Activated gamma-delta T cell (primary cell): Measurements from ENCODE around the gene DLEC1.
"Not testable (repeated sequence)": the region's sequence is repeated elsewhere in the genome, so short reads cannot be mapped to it uniquely, and the experiment has no call there.

Experiments
- DNase-seq: peaks from one replicate; lab custom pipeline; 2025; lab: John Stamatoyannopoulos, UW

The DLEC1 gene

GRCh38 chr3:38120693-38121450 is 81.9 kb downstream of the DLEC1 start:
- no peak for DNase-seq

DNA sequence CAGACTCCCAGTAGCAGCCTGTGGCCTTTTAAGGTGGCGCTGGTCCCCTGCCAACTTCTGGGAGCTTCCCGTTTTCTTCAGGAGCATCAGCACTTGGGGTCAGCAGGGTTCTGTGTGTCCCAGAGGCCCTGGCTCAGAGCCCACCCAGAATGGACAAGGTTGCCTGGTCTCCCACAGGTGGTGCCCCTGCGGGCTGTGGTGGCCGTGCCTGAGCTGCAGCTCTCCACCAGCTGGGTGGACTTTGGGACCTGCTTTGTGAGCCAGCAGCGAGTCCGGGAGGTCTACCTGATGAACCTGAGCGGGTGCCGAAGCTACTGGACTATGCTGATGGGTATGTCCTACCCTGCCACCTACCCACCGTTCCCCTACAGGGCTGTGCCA is 82.4 kb downstream of the DLEC1 start:
- no peak for DNase-seq

DNA sequence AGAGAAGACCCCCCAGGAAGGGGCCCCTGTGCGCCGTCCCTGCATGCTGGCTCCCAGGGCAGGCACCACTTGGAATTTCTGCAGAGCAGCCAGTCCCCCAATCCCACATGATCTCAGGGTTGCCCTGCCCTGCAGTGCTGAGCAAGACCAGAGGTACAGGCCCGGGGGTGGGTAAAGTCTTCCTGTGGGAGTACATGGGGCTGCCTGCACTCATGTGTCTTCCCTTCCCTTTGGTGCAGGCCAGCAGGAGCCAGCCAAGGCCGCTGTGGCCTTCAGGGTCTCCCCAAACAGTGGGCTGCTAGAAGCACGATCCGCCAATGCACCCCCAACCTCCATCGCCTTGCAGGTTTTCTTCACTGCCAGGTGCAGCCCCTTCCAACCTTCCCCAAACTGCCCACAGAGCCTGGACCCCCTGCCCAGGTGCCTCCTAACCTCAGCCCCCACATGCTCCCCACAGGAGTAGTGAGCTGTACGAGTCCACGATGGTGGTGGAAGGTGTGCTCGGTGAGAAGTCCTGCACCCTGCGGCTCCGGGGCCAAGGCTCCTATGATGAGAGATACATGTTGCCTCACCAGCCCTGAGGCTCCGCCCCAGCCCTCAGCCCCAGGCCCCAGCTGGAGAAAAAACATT is 82.9 kb downstream of the DLEC1 start:
- no peak for DNase-seq

GRCh38 chr3:38122712-38123290 is 83.8 kb downstream of the DLEC1 start:
- no peak for DNase-seq

- no peak for DNase-seq
Measured at GRCh38 chr3:38124324-38125122, 85.5 kb downstream of the DLEC1 start.

DNA sequence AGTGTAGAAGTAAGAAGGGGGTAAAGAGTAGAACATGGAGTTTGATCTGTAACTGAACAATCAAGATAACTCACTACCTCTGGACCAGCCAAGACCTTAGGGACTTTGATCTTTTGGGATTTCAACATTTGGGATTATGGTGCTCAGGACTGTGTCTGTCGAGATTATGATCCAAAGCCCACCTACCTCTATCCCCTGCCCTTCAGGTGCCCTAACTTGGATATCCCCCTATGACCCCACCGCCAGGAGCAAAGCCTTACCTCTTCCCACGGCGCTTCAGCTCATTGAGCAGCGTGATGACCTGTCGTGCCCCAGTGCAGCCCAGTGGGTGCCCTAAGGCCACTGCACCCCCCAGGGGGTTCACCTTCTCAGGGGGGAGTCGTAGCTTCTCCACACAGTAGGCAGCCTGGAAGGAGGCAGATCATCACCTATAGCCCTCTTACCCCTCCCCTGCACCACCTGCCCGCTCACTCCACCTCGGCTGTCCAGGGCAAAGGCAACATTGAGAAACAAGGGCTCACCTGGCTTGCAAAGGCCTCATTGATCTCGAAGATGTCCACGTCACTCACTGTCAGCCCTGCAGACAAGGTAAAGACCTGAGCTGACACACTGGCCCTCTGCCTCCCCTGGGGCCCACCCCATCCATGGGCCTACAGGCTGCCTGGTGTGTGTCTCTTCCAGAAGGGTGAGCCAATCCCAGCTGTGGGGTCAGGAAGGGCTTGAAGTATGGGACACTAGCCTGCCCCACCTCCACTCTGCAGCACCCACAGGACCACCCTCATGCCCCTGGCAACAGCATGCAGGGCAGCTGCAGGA is 86.5 kb downstream of the DLEC1 start:
- DNase-seq, result no peak

- no peak for DNase-seq
Measured at GRCh38 chr3:38126121-38126892, 87.3 kb downstream of the DLEC1 start.

- no peak for DNase-seq
Measured at GRCh38 chr3:38127611-38128302, 88.7 kb downstream of the DLEC1 start.

- DNase-seq, result no peak
Measured at GRCh38 chr3:38128303-38128655, 89.3 kb downstream of the DLEC1 start.

- no peak for DNase-seq
Measured at GRCh38 chr3:38129058-38129457, 90.0 kb downstream of the DLEC1 start.

DNA sequence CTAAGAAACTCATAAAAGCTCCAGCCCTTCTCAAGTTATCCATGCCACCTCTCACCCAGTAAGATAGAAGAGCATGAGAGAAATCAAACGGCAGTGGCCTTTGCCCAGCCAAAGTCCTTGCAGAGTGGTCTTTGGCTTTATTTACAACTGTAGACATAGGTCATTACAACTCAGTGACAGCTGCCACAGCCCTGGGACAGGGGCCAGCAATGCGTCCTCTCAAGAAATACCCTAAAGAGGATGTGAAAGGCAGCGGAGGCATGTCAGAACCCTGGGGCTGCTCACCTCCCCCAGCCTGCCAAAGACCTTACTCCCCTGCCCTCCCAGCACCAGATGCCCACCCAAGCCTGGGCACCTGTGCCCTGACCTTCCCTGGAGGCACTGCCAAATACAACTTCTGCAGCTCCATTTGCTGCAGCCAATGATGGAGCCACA is 91.6 kb downstream of the DLEC1 start:
- no peak for DNase-seq

DNA sequence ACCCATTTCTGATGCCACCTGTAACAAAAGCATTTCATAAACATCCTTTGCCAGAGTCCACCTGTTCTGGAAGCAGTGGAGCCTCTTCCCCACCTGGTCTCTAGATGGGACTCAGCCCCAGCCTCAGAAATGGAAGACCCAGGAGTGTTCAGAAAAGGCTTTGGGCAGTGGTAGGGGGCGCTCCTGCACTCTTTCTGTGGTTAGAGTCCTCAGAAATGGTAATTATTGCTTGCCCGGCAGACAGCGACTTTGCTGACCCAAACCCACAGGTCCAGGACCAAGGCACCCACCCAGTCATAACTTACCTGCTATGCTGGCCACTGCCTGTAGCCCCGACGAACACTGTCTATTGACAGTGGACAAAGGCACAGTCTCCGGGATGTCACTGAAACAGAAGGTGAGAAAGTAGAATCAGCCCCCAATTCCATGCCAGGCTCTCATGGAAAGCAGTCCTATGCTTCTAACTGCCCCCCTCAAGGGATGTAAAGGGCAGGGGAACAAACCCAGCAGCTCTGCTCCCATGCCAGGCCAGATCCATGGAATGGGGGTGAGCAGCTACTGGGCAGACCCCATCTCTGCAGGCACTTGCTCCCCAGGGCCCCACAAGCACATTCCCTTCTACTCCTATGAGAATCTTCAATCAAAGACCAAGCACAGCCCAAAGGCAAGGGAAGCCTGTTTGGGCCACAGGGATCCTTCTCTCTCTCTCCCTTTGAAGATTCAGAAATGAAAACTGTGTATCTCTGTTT is 92.8 kb downstream of the DLEC1 start:
- no peak for DNase-seq

- DNase-seq, result no peak
Measured at GRCh38 chr3:38133209-38133556, 94.2 kb downstream of the DLEC1 start.

GRCh38 chr3:38133557-38134405 is 94.8 kb downstream of the DLEC1 start:
- no peak for DNase-seq

- DNase-seq, result not testable (repeated sequence)
Measured at GRCh38 chr3:38134517-38135143, 95.6 kb downstream of the DLEC1 start.

GRCh38 chr3:38135621-38136277 is 96.7 kb downstream of the DLEC1 start:
- not testable (repeated sequence) for DNase-seq

DNA sequence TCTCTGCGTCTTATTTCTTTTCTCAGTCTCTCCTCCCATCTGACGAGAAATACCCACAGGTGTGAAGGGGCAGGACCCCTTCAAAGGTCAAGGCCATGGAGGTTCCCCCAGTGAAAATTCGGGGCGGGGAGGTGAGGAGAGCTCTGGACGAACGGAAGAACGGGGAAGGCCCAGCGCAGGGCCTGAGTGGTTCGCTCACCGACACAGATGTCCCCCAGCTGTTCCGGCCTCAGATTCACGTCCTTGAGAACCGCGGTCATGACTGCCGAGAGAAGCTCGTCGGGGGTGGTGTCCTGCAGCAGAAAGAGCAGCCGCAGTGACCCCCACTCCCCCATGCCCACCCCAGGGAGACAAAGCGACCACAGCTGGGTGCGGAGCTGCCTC is 97.4 kb downstream of the DLEC1 start:
- DNase-seq, result no peak
